GM12801 (cell line): ENCODE results near the gene OSBP2.

Source experiments
- CTCF ChIP-seq: IDR thresholded peaks from one replicate; pipeline ENCODE4 v1.5.1; 2011; ENCODE audit warnings: control low read depth; ENCODE audit not compliant: insufficient read length; ENCODE audit errors: extremely low read depth

OSBP2 gene

DNA sequence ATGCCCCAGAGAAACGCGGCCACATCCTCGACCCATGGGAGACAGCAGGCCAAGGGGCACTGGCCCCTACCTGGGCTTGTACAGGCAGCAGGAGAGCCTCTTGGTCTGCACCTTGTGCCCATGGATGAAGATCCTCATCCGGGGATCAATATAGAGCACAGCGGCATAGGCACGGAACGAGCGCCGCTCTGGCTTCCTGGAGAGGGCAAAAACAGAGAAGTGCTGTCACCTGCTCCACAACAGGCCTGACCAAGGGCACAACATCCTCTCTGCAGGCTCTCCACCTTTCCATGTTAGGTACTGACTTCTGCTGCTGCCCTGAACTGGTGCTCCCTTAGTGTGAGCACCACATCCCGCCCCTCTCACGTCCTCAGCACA is 246.7 kb downstream of the OSBP2 start:
- TF ChIP-seq CTCF, result no peak

- TF ChIP-seq CTCF, result no peak
Observed at GRCh38 chr22:30943368-30943767, 248.7 kb downstream of the OSBP2 start.

DNA sequence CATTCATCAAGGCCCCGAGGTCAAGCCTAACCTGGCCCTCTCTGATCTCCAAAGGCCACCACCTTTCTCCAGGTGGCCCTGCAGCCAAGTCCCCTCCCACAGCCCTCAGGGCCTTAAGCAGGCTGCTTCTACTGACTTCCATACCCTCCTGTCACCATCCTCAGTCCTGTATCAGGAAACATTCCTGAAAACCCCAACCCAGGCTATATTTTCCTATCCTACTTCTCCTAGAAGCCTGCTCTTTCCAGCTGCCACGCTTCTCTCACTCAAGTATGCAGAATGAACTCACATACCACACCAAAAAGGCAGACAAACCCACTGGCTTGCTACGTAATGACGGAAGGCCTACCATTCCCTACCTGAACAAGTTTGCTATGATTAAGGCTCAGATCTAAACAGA is 250.3 kb downstream of the OSBP2 start:
- no peak for TF ChIP-seq CTCF

- no peak for TF ChIP-seq CTCF
Observed at GRCh38 chr22:30945653-30946052, 251.0 kb downstream of the OSBP2 start.

- no peak for TF ChIP-seq CTCF
Observed at GRCh38 chr22:30946354-30946753, 251.7 kb downstream of the OSBP2 start.

- no peak for TF ChIP-seq CTCF
Observed at GRCh38 chr22:30947173-30947815, 252.6 kb downstream of the OSBP2 start.

- TF ChIP-seq CTCF, result no peak
Observed at GRCh38 chr22:30947816-30948454, 253.3 kb downstream of the OSBP2 start.

DNA sequence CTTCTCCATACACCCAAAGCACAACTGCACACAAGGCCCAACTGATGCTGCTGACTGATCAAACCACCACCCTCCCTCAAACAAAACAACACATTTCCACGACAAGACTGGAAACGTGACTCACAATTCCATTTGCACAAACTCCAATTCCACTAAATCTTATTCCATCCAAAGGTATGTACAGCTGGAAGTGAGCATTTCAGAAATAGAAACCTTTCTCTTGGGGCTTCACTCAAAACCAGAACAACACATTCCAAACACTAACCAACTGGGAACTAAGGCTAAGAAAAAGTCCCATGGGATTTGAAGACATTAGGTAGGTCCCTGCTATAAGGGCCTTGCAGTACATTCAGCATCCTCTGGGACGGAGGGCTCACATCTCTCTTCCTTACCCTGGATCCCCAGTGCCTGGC is 254.3 kb downstream of the OSBP2 start:
- no peak for TF ChIP-seq CTCF
